Hepatocyte (in vitro differentiated cells): Measurements from ENCODE around the gene GABBR2. TPM values are rescaled to one million over a fixed set of nuclear protein-coding genes. Genes with fewer than 3 reads are reported as not detected.

ENCODE experiments used
- DNase-seq: peaks from one replicate; pipeline ENCODE4 v3.0.0-alpha.2; 2016; ENCODE audit warnings: low spot score
- H2AFZ ChIP-seq: fragments of 200-600 bp; sonication (generic); 2 replicates; pipeline ENCODE4 v1.6.0; 2016; ENCODE audit warnings: antibody characterized with exemption, mild to moderate bottlenecking
- H3K27ac ChIP-seq: fragments of 200-600 bp; sonication (generic); 2 replicates; pipeline ENCODE4 v1.5.1; 2016; ENCODE audit warnings: mild to moderate bottlenecking
- H3K27me3 ChIP-seq: fragments of 200-600 bp; sonication (generic); 2 replicates; pipeline ENCODE4 v1.6.1; 2016
- H3K36me3 ChIP-seq: fragments of 200-600 bp; sonication (generic); replicated peaks from 2 replicates; pipeline ENCODE4 v1.5.1; 2016; ENCODE audit warnings: low read depth; ENCODE audit not compliant: insufficient read depth
- H3K4me1 ChIP-seq: fragments of 200-600 bp; sonication (generic); 2 replicates; pipeline ENCODE4 v1.5.1; 2016; ENCODE audit warnings: mild to moderate bottlenecking, moderate library complexity; ENCODE audit not compliant: insufficient read depth
- H3K4me2 ChIP-seq: fragments of 200-600 bp; sonication (generic); 2 replicates; pipeline ENCODE4 v1.6.0; 2016
- H3K4me3 ChIP-seq: fragments of 200-600 bp; sonication (generic); 2 replicates; pipeline ENCODE4 v1.5.1; 2016; ENCODE audit warnings: mild to moderate bottlenecking
- H3K79me2 ChIP-seq: fragments of 200-600 bp; sonication (generic); 2 replicates; pipeline ENCODE4 v1.6.0; 2017; ENCODE audit warnings: mild to moderate bottlenecking
- H3K9me2 ChIP-seq: fragments of 200-600 bp; sonication (generic); replicated peaks from 2 replicates; pipeline ENCODE4 v1.6.0; 2017; ENCODE audit warnings: mild to moderate bottlenecking; ENCODE audit not compliant: insufficient read depth
- H3K9me3 ChIP-seq: fragments of 200-600 bp; sonication (generic); 2 replicates; pipeline ENCODE4 v1.5.1; 2016; ENCODE audit warnings: low read depth, mild to moderate bottlenecking
- H4K20me1 ChIP-seq: fragments of 200-600 bp; sonication (generic); 2 replicates; pipeline ENCODE4 v1.6.0; 2016; ENCODE audit warnings: mild to moderate bottlenecking; ENCODE audit not compliant: insufficient read depth, poor library complexity, severe bottlenecking
- EZH2 ChIP-seq: fragments of 200-600 bp; sonication (generic); IDR thresholded peaks from 2 replicates; pipeline ENCODE4 v1.6.1; 2016; ENCODE audit warnings: antibody characterized with exemption, mild to moderate bottlenecking, borderline replicate concordance
- EZH2phosphoT487 ChIP-seq: fragments of 200-600 bp; sonication (generic); IDR thresholded peaks from one replicate; pipeline ENCODE4 v1.6.1; 2018; ENCODE audit warnings: antibody characterized with exemption, mild to moderate bottlenecking, low read depth, moderate library complexity; ENCODE audit not compliant: unreplicated experiment, severe bottlenecking
- WGBS: methylation state at CpG from one replicate; pipeline ENCODE4 v1.1.6; 2016; ENCODE audit warnings: low lambda C conversion rate; ENCODE audit errors: missing lambda C conversion rate; 5-methylcytosine and 5-hydroxymethylcytosine counted together
- polyA plus RNA-seq: library from polyadenylated mRNA; unstranded; fragments of >200 nt; fragmentation: Nextera tagmentation; extraction: Ambion mirVana; gene quantifications from 2 replicates; pipeline ENCODE4 v1.2.1, GENCODE V29; 2016
- total RNA-seq: library from RNA; depleted of rRNA; stranded (reverse); fragments of >200 nt; gene quantifications from 2 replicates; pipeline ENCODE4 v1.2.3, GENCODE V29; 2014
- TF ChIP-seq, protein P1 (sequence below): fragments of 200-600 bp; sonication (generic); IDR thresholded peaks from 2 replicates; pipeline ENCODE4 v1.5.1; 2016; ENCODE audit warnings: antibody characterized with exemption, mild to moderate bottlenecking; ENCODE audit not compliant: poor library complexity

The GABBR2 gene
- total and polyA plus RNA-seq, 2 experiments from 2014 or later: 0.20 to 0.28 TPM

DNA sequence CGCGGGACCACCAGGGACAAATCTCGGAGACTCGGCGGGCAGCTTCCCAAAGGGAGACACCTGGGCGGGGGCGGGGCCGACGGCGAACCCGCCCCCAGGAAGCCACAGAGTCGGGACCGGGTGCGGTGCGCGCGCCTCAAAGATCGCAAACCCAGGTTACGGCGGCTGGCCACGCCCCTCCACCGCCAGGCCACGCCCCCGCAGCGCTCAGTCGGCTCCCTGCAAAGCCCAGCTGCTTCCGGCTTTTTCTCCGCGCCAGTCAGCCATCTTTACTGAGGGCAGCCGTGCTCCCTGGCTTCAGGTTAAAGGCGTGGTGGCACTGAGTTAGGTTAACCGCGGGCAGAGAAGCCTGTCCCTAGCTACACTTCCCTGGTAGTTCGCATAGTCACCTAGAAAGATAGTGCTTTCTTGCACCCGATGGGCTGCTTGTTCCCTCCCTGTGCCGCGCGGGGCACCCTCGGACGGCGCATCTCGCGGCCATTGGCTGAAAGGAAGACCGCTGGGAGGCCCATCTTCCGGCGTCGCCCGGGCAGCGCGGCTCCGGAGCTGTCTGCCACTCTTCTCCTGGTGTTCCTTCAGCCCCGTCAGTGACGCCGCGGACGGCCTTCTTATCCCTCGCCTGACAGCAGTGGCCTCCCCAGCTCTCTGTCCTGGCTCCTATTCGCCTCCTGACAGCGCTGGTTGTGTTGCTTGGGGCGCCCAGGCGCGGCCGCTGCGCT, 453.0 kb downstream of the GABBR2 start, which contains the start of gene TBC1D2:
TSS of gene TBC1D2 (minus strand) at position 72 of the 719 bp plus-strand sequence. CDS start 108 bp downstream, outside the sequence.
- Histone ChIP-seq H3K4me3 (peak within 1 kb of the TSS; percentile 77), H3K36me3 (no peaks in the 10 kb centered on the region), H2AFZ (peak within 1 kb of the TSS; percentile 96), H4K20me1 (no peaks in the 10 kb centered on the region), H3K79me2 (peaks cover 25% of the 10 kb centered on the region), H3K9me3 (no peaks in the 10 kb centered on the region), H3K27me3 (no peaks in the 10 kb centered on the region), H3K9me2 (no peaks in the 10 kb centered on the region), H3K4me2 (peak within 1 kb of the TSS; percentile 94), H3K27ac (peak within 1 kb of the TSS; percentile 95), H3K4me1 (no peaks in the 10 kb centered on the region)
- under 1% methylated on average over 63 of the region's 64 CpGs for WGBS
- TF ChIP-seq EZH2phosphoT487: no peak
- TF ChIP-seq, protein P1, sequence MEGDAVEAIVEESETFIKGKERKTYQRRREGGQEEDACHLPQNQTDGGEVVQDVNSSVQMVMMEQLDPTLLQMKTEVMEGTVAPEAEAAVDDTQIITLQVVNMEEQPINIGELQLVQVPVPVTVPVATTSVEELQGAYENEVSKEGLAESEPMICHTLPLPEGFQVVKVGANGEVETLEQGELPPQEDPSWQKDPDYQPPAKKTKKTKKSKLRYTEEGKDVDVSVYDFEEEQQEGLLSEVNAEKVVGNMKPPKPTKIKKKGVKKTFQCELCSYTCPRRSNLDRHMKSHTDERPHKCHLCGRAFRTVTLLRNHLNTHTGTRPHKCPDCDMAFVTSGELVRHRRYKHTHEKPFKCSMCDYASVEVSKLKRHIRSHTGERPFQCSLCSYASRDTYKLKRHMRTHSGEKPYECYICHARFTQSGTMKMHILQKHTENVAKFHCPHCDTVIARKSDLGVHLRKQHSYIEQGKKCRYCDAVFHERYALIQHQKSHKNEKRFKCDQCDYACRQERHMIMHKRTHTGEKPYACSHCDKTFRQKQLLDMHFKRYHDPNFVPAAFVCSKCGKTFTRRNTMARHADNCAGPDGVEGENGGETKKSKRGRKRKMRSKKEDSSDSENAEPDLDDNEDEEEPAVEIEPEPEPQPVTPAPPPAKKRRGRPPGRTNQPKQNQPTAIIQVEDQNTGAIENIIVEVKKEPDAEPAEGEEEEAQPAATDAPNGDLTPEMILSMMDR: peak; percentile 23
- DNase-seq: peak; percentile 97

DNA sequence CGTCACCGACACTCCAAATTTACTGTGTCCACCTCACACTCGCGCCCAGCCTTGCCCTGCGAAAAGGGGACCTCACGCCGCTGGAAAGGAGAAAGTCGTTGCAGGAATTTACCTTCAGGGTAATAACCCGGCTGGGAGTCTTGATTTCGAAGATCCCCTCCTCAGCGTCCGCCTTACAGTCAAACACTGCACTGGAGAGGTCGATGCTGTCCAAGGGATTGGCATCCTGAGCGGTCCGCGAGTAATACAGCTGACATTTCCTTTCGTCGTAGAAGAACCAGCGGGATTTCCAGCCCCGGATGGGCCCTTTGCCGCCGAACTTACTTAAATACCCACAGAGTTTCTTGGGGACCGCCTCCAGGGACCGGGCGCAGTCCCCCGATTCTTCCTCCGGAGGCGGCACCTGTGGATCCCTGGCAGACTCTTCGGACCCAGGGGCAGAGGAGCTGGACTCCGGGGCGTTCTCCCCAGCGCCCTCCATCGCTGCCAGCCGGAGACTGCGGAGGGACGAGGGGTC, 453.6 kb downstream of the GABBR2 start:
- Histone ChIP-seq H3K9me2 (no peaks in the 10 kb centered on the region), H3K27me3 (no peaks in the 10 kb centered on the region), H3K4me1 (peaks cover 4% of the 10 kb centered on the region), H3K9me3 (no peaks in the 10 kb centered on the region), H4K20me1 (no peaks in the 10 kb centered on the region), H2AFZ (peak overlapping the region; percentile 79), H3K4me3 (peak overlapping the region; percentile 77), H3K36me3 (no peaks in the 10 kb centered on the region), H3K27ac (peak overlapping the region; percentile 55), H3K79me2 (peaks cover 25% of the 10 kb centered on the region), H3K4me2 (peak overlapping the region; percentile 94)
- 2% methylated on average over 36 of the region's 36 CpGs for WGBS
- TF ChIP-seq EZH2phosphoT487 (no peak), EZH2 (no peak)
- TF ChIP-seq, protein P1: no peak
- DNase-seq: no peak

DNA sequence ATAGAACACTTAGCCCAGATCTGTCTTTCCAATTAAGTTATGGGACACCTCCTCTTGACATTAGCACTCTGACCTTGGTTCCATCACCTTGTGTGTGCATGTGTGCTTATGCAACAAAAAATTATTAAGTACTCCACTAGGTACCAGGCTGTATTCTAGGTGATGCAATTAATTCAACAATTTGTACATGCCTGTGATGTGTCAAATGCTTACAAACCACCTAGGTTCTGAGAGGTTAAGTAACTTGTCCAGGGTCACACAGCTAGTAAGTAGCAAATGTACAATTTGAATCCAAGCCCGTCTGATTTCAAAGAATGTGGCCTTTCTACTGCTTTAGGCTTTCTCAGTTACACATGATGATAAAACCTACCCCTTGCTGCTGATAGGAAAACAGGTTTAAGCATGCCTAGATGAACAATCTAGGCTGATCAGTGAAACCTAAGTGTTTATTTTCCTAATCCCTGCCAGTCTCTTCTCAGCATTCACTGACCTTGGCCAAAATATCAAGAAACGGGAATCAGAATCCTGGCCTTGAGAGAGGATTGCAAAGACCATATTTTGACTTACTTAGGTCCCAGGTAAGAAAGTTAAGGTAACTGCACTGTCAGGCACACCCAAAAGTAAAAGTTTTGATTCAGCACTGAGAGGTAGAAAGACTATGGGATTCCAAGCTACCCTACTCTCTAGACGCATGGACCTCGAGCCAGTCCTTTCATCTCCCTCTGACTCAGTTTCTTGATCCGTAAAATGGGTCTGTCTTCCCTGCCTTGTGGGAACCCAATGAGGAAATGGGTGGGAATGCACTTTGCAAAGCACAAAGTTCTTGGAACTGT, 454.3 kb downstream of the GABBR2 start:
- no peak for TF ChIP-seq EZH2phosphoT487
- TF ChIP-seq EZH2: no peak
- TF ChIP-seq, protein P1: no peak
- 39% methylated on average over 5 of the region's 5 CpGs for WGBS
- Histone ChIP-seq H3K79me2 (peaks cover 25% of the 10 kb centered on the region), H3K36me3 (no peaks in the 10 kb centered on the region), H3K4me2 (peak overlapping the region; percentile 94), H4K20me1 (no peaks in the 10 kb centered on the region), H3K9me3 (no peaks in the 10 kb centered on the region), H3K9me2 (no peaks in the 10 kb centered on the region), H2AFZ (peak overlapping the region; percentile 79), H3K4me3 (peak overlapping the region; percentile 77), H3K27me3 (no peaks in the 10 kb centered on the region), H3K27ac (peak overlapping the region; percentile 55), H3K4me1 (peaks cover 8% of the 10 kb centered on the region)
- no peak for DNase-seq
